GM19324 (cell line): ENCODE data around the gene RASGRF2.

Source experiments
- ATAC-seq: cut with Tn5 transposase; IDR thresholded peaks from one replicate; pipeline ENCODE4 v1.9.1; 2021; ENCODE audit warnings: mild to moderate bottlenecking, moderate library complexity; ENCODE audit not compliant: unreplicated experiment, low FRiP score

Gene RASGRF2

DNA sequence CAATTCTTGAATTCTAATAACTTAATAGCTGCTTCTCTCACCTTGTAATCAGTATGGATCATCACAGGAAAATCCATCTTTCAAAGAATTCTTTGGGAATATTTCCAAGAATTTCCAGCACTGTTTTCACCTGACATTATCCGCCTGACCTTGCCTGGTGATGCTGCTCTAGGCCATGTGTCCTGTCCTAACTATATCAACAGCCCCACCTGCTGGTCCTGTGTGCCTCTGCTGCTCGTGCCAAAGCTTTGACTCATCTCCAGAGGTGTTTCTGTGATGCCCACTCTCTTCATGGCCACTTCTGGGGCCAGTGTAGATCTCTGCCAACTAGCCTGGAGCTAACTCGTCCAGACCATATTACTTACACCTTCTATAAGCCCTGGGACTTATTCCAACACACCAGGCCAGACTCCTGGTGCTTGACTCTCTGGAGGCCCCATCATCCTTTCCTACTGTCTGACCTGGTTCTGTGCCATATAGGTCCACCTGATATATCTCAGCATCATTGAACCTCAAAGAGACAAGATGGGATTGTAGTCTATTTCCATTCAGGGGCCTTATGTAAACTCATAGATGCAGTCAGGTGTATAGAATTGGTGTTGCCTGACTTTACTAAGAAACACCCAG is 205.4 kb downstream of the RASGRF2 start:
- peak; percentile 77 for ATAC-seq

DNA sequence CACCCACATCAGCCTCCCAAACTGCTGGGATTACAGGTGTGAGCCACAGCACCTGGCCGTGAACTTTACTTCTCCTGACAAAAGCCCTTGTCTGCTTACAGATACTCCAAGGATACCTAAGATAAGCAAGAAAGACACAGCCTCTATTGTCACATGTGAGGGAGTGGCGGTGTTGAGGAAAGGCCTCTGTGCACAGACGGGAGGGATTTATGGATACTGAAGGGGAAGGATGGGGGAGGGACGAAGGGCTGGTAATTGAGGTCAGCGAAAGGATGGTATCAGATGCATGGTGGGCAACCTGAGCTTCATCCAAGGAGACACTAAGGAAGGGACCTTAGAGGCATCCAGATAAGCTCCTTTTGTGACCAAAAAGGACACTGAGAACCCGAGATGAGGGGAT is 206.3 kb downstream of the RASGRF2 start:
- ATAC-seq, result no peak

DNA sequence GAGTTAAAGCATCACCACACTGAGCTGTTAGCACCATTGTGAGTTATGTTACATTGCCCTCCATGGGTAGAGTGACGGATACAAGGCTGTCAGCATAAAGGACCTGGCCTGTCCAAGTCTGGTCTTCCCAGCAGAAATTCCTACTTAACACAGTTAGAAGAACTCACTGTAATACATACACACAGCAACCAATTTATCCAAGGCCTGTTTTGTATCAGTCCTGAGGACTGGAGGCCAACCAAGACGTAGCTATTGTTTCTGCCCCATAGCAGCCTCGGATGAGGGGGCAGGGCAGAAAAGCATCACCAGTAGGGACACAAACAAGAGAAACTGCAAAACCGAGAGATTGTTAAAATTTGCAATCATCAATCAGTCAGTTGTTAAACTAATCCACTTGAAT is 206.9 kb downstream of the RASGRF2 start:
- ATAC-seq, result no peak

DNA sequence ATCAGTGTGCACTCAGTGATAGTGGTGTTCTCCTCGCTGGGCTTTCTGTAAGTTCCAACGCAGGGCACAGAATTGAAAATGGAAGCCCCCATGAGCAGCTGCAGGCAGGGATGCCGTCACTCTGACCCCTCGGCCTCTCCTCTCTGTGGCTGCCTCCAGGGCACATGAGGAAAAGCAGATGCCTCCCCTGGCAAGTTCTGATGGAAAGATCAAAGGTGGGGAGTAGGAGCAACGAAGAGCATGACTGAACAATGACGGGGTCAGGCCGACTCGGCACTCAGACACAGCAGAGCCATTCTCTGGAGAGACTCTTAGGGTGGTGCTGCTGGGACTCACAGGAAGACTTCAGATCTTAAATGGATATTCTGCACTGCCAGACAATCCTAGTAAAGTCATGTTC is 207.4 kb downstream of the RASGRF2 start:
- ATAC-seq, result no peak

DNA sequence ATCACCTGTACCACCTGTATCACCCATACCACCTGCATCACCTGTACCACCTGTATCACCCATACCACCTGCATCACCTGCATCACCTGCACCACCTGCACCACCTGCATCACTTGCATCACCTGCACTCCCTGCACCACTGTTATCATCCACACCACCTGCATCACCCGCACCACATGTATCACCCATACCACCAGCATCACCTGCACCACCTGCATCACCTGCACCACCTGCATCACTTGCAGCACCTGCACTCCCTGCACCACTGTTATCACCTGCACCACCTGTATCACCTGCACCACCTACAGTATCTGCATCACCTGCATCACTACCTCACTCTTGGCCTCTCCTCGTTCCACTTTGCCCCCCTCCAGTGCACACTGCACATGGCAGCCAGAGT is 209.8 kb downstream of the RASGRF2 start:
- ATAC-seq, result no peak

DNA sequence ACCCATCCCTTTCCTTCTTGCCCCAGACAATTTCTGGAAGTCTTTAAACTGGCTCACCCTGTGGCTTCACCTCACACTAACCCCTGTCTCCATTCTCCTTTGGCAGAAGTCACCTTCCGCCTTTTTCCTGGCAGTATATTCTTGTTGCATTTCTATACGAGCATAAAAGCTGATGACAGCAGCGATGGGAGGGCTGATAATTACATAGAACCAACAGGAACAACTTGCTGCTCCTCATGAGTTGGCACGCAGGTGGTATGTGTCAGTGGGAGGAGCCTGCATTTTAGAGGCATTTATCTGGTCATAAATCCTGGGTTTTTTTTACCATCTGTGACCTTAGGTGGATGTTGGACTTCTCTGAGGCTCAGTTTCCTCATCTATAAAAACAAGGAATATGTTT is 211.6 kb downstream of the RASGRF2 start:
- no peak for ATAC-seq

DNA sequence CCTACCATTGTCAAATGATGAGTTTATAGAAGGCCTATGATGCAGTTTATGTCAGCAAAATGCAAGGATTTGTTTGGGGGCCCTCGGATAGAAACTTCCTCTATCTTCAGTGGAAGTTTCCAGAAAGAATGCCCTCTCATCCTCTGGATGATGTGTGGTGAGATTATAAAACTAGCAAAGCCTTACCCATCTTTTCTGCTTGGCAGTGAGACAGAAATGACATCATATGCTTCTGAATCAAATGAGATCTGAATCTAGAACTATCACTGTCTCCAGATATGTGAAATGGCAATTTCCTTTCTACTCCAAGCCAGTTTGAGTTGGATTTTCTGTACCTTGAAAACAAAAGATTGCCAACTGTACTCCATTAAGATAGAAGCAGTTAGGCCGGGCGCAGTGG is 212.5 kb downstream of the RASGRF2 start:
- ATAC-seq, result no peak

DNA sequence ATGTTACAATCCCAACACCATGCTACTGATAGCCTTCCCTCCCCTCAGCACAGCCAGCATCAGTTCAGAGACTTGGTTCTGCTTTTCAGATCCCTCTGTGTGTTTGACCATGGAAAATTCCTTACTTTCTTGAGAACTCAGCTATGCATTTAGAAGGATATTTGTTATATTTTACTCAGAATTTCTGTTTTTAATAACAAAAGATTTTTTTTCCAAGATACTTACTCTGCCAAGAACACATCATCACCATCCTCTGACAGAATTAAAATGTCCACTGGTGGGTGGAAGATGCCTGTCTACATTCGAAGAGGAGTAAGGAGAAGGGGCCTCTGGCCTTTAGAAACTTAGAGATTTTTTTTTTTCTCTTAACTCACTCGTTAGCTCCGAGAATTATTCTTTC is 216.9 kb downstream of the RASGRF2 start:
- ATAC-seq, result no peak

DNA sequence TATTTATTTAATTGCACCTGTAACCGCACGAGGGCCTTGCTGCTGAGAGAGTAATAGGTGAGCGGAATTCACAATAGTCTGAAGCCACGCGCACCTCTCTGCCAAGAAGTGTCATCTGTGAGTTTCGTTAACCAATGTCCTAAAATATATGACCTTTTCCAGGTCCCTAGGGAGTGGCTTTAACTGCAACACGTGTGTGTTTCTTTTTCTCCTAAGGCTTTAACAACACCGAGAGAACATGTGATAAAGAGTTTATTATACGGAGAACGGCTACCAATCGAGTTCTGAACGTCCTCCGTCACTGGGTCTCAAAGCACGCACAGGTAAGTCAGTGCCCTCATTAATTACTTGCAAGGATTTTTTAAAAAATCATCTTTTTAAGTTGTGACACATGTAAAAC is 219.8 kb downstream of the RASGRF2 start:
- no peak for ATAC-seq

DNA sequence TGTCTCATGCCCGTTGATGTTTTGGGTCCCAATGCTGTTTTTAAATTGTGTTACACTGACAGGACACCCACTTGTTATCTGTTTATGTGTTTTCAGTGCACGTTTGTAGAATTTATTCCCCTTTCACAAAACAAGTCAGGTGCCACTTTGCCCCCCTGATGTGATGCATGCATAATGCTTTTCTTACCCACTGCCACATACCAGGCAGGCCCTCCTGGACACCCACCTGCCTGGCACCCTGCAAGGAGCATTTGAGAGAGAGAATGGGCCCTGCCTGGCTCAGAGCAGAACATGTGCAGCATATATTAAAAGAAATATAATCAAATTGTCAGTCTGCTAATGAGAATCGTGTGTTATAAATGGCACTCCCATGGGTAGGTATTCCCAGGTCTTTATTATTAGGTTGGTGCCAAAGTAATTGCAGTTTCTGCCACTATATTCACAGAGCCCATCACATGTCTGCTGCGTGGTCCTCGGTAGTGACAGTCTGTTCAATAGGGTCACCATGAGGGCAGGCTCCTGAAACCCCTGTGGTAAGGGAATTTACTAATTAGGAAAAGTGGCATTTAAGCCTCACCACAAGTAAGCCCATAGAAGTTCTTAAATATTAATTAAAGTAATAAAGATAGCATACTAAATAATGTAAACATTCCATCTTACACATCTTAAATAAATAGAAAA is 220.8 kb downstream of the RASGRF2 start:
- no peak for ATAC-seq

DNA sequence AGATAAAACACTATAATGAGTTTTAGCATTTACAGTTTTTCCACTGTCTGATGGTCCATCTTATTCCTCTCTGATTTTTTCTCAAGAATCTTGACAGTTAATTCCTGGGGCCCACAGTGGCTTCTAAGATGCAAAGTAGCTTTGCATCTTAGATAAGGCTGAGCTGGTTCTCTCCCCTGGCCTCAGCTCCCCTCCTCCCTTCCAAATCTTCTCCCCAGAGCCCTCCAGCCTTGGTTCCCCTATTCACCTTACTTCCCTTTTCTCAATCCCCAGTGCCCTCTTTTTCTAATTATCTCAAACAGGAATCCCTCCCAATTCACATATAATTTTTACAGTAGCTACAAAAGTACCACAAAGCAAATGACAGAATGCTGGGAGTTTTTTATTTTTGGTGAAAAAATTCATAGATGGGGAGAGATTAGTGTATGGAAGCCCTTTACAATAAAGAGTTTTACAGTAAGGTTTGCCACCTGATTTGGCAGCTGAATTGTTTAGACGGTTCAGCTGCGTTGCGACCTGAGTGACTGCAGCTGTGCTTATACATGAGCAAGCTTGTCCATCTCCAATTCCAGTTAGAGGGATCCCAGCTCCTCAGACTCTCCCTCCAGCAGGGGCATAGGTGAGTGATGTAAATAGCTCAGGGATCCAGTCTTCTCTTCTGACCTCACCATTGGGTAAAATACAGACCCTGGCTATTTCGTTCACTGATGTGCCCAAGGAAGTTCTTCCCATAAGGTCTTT is 221.6 kb downstream of the RASGRF2 start:
- ATAC-seq, result no peak

DNA sequence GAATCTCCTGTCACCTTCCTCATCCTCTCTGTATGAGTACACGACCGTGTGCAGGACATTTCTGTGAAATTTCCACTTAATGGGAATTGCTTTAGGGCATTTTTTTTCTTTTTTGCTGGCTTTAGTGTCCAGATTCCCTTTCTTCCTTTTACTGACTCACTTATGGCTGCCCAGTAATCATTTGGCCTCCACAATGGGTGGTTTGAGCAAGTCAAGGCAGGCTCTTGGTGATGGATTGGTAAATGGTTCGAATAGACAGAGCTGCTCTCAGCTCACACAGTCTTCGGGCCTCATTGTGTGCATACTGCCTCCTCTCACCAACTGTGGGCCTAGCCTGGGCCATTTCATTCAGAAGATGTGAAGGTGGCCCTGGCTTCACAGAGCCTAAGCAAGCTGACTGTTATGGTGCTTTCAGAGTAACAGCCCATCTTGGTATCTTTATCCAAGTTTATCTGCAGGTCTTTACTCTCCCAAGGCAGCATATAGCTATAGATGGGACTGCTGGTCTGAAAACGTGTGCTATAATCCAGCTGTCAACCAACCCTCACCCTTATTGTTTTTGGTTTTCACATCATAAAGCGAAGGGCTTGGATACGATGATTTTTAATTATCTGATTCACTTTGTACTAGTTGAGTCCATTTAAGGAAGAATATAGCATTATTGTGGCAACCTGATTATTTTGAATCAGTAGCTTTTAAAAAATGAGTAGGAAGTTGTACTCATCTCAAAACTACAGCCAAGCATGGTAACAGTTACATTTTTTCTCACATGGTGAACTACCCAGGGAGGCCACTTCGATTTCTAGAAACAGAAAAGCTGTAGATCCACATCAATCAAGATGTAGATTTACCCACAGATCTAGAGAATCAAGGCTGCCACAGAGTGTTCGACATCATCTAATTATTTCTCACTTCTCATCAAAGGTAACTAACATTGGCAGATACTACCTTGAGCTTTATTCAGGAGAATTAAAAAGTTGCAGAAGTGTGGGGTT is 222.5 kb downstream of the RASGRF2 start:
- no peak for ATAC-seq

DNA sequence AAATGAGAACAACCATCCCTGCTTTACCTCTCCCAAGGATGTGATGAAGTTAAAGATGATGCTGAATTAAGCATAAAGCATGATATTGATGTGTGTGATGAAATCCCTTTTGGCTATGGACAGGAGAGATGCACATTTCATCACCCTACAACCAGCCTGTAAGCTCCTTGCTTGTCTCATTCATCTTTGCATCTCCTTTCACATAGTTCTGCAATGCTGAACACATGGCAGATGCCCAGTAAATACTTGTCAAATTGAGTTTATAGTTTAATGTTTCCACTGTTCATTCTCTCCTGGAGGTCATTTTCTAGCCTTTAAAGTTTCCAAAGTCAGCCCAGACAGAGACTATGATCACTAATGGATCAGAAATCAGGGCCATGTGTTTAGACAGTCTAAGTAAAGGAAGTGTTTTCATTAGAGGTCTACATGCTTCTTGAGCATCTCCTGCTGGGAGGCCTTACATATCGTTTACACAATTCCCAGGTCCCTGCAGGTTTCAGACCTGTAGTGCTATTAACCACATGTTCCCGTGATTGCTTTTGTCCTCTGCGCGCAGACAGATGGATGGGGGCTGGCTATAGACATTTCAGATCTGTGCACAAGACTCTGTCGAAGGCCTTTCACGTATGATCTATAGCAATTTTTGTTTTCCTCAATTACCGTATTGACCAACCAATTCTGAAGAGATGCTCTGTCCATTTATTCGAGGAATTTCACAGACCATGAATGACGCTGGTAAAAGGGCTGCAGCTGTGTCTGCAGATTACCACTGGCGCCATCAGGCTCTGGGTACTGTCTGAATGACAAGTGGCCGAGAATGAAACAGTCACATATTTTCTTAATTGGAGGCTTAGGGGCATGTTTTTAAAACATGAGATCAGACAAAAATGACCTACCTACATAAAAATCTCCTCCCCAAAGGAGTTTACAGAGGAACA is 223.9 kb downstream of the RASGRF2 start:
- no peak for ATAC-seq

DNA sequence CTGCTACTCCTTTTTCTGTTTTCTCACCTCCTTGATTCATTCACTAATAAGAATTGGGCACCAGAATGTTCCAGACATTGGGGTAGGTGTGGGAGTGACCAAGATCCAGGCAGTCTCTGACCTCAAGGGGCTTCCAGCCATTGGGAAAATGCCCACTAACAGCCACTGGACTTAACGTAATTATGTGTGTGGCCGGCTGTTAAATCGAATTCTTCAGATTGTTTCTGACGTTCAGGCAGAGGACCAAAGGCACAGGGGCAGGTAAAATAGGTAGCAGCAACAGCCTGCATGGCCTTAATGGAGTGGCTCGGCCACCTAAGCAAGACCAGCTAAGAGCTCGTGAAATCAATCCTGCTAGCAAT is 224.6 kb downstream of the RASGRF2 start:
- ATAC-seq, result no peak

DNA sequence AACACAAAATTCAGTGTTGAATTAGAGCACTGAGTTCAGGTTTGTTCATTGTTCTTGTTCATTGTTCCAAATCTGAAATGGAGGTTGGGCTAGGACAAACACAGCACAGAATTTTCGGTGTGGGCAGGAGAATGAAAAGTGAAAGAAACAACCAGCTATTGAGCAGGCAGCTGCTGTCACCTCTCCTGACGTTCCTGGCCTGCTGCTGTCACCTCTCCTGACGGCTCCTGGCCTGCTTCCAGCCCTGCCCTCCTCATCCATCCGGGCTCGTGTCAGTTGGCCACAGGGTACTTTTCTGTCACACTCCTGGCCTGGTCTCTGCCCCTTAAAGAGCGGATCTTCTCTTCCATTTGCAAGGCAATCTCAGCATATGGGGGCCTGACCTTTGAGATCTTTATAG is 227.7 kb downstream of the RASGRF2 start:
- no peak for ATAC-seq

DNA sequence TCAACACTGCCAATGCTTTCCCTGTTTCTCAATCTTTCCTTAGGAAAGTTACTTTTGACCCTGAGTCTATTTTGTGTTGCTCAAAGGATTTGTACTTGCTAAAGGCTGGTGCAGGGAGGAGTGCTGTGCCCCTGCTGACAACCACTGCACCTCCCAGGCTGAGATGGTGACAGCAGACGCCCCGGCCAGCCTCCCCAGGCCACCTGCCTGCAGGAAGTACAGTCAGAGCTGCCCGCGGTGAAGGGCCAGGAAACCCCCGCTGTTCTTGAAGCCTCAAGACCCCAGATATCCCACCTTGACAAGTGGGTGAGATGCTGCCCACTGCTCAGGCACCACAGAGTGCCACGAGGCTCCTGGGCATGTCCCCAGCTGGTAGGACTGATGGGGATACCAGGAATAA is 228.8 kb downstream of the RASGRF2 start:
- no peak for ATAC-seq

DNA sequence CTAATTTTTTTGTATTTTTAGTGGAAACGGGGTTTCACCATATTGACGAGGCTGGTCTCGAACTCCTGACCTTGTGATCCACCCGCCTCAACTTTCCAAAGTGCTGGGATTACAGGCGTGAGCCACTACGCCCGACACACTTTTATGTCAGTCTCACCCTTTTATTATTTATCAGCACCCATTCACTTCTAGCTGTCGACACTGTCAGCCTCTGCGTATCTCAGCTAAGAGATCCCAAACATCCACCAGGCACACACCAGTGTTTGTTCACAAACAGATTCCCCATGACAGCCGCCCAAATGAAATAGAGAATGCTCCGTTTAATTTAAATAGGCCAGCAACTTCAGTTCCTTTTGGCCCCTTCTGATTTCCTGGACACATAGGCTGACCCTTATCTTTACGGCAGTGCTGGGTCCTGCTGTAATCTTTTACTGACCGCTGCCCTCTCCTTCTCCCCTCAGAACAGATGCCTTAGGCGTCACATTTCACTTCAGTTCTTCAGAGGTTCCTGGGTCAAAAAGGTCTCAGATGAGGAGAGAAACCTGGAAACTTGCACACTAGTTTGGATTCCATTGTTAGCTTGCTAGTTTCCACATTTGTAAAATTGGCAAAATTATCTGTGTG is 229.8 kb downstream of the RASGRF2 start:
- no peak for ATAC-seq

DNA sequence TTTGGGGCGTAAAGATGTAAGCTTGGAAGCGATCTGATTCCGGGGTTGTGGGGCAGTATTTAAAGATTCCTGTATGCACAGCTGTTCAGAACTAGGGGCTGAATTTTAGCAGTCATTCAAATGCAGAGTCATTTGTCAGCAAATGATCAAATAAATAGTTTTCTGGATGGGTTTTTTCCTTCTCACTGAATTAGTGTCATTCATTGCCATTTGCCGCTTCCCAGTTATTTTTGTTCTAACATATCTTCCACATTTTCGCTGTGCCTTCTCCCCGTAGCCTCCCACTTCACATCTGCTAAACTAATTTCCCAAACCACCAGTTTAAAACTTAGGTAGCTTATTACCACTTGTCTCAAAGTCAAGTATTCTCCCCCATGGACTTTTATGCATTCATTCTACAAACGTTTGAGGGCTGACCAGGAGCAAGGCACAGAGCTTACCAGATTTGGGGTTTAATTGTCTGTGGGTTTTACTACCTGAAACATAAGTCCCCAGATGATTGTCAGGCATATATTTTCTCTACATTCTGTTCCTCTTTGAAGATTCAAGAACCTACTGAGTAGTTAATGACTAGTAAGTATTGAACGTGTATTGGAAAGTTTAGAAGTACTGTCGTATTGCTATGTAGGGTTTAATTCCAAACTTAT is 231.7 kb downstream of the RASGRF2 start:
- no peak for ATAC-seq

DNA sequence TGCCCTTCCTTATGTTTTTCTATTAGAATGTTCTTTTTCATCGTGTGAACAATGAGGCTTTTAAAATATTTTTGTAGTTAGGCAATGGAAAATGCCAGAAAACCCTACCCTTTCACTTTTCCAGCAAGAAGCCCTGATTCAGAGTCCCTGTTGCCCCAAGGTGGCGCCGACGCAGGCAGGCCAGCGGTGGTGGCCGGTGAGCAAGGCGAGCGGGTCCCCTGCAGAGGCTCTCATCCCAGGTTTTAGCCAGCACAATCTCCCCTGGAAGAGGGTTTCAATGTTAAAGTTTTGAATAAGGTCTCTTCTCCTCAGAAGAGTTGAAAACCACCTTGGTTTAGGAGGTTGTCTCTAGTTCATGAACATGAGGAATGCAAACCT is 232.2 kb downstream of the RASGRF2 start:
- no peak for ATAC-seq
